HG02981 (cell line): ENCODE results near the gene POLD4.
"Not testable (repeated sequence)": the region's sequence is repeated elsewhere in the genome, so short reads cannot be mapped to it uniquely, and the experiment has no call there.

Experiments used
- ATAC-seq: cut with Tn5 transposase; IDR thresholded peaks from one replicate; pipeline ENCODE4 v1.9.1; 2021; ENCODE audit warnings: mild to moderate bottlenecking, moderate library complexity; ENCODE audit not compliant: unreplicated experiment

POLD4 gene

DNA sequence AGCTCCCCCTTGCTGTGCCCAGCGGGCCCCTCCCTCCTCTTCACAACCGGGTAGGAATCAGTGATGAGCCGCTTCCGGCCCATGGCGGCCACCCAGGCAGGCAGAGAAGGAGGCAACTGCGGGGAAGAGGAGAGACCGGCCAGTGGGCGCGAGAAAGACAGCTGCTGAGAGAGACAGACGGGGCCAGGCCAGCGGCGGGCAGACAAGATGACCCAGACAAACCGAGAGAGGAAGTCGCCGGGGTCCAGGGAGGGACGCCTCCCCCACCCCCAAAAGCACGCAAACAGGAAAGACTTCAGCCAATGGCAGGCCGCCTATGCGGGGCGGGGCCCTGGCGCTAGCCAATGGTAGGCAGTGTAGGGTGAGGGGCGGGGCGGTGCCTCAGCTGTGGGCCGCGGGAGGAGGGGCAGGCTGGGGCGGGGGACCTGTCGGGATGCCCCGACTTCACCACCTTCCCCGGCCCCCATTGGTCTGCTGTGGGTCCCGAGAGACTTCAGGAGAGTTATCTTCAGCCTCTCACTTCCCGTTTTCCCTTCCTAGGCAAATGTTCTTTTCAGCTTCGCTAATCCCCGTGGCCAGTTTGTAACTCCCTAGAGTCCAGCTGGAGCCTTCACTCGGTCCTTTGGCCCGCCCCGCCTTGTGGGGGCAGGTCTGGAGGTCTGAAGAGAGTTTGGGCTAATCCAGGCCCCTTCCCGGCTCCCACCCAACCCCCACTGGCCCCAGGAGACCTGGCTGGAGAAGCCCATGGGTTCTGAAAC is at the start of gene POLD4:
TSS of gene POLD4 (minus strand) at position 230 of the 758 bp plus-strand sequence. CDS start at position 83, 147 bp downstream.
- ATAC-seq, result peak; percentile 67

DNA sequence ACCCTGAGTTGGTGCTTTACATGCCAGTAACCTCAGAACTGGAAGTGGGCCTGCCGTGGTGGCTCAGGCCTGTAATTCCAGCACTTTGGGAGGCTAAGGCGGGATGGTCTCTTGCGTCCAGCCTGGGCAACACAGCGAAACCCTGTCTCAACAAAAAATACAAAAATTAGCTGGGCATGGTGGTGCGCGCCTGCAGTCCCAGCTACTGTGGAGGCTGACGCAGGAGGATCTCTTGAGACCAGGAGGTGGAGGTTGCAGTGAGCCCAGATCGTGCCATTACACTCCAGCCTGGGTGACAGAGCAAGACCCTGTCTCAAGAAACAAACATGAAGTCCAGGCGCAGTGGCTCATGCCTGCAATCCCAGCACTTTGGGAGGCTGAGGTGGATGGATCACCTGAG is 49.7 kb upstream of the POLD4 start:
- ATAC-seq, result not testable (repeated sequence)

DNA sequence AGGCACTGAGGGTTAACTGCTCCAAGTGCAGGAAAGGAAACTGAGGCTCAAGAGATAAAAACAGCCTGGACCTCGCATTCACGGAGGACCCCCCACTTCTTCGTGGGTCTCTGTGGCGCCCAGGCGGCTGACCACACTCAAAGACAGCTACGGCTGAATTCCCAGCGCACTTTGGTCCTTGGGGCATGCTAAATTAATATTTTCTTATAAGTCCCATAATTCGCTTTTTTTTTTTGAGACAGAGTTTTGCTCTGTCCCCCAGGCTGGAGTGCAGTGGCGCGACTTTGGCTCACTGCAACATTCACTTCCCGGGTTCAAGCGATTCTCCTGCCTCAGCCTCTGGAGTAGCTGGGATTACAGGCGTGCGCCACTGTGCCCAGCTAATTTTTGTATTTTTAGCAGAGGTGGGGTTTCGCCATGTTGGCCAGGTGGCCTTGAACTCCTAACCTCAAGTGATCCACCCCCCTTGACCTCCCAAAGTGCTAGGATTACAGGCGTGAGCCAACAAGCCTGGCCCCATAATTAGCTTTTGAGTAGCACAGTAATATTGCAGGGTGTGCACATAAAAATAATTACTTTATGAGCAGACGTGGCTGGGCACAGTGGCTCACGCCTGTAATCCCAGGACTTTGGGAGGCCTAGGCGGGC is 49.0 kb upstream of the POLD4 start:
- ATAC-seq, result not testable (repeated sequence)

DNA sequence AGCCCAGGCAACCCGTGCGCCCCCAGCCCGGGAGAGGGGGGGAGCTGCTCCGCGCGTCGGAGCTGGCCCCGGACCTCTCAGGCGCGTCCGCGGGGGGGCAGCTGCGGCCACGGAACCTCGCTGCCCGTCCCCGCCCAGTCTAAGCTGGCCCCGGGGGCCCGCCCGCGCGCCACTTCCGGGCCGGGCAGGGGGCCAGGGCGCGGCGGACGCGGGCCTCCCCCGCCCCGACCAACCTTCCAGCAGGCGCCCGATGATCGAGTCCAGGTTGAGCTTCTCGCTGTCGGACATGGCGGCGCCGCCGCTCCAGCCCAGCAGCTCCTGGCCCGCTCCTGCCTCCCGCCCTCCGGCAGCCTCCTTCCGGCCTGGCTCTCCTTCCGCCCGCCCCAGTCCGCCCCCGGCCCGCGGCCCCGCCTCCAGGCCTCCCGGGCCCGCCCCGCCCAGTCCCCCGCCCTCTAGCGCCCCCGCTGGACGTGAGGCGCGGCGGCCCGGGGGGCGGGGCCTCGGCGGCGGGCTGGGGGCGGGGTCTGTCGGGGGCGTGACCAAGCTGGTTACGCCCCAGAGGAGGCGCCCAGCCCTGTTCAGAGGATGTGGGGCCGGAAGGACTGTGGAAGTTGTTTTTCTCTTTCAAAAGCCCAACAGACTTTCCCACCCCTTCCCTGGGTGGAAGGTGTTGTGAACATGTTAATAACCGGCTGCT is 48.3 kb upstream of the POLD4 start, which contains the start of gene PPP1CA:
TSS of gene PPP1CA (minus strand) at position 364 of the 697 bp plus-strand sequence. CDS start at position 288, 76 bp downstream.
- peak; percentile 67 for ATAC-seq

DNA sequence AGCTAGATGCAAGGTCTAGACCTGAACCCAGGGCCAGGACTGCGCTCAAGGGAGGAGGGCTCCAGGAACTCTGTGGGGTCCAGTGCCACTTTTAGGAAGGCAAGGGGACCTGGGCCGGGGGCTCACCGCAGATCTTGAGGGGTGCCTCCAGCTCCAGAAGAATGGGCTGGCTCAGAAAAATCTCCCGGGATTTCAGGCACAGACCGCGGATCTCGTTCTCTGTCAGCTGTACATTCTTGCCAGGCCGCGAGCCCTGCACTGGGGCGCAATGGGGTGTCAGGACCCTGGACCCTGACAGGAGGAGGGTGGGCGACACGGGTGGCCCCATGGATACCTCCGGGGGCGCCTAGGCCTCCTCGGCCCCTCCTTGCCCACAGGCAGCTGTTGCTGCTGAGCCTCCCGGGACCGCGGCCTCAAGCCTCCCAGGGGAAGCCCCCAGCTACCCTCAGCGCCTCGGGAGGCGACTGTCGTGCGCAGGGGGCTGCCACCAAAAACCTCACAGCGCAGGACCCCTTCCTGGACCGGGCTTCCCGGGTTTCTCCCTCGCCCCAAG is 47.7 kb upstream of the POLD4 start:
- ATAC-seq, result peak; percentile 6

DNA sequence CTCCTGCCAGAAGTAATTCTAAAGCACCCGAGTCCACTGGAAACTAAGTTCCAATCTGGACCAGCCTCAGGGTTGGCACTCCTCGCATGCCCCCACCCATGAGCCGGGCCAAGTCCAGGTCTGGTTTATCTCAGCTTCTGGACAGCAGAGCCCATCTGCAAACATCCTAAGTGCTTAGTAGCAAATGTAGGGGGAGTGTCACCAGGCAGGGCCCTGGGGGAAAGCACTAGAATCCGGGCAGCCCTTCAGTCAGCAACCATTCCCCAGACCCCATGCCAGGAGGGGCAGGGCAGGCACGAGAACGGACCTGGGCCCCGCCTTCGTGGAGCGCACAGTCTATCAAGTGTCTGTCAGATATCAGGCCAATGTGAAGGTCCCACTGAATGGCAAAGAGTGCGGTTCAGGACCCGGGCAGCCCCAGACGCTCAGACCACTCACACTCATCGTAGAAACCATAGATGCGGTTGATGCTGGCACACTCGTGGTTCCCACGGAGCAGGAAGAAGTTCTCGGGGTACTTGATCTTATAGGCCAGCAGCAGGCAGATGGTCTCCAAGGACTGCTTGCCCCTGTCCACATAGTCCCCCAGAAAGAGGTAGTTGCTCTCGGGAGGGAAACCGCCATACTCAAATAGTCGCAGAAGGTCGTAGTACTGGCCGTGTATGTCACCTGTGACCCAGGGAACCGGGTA is 47.0 kb upstream of the POLD4 start:
- no peak for ATAC-seq

DNA sequence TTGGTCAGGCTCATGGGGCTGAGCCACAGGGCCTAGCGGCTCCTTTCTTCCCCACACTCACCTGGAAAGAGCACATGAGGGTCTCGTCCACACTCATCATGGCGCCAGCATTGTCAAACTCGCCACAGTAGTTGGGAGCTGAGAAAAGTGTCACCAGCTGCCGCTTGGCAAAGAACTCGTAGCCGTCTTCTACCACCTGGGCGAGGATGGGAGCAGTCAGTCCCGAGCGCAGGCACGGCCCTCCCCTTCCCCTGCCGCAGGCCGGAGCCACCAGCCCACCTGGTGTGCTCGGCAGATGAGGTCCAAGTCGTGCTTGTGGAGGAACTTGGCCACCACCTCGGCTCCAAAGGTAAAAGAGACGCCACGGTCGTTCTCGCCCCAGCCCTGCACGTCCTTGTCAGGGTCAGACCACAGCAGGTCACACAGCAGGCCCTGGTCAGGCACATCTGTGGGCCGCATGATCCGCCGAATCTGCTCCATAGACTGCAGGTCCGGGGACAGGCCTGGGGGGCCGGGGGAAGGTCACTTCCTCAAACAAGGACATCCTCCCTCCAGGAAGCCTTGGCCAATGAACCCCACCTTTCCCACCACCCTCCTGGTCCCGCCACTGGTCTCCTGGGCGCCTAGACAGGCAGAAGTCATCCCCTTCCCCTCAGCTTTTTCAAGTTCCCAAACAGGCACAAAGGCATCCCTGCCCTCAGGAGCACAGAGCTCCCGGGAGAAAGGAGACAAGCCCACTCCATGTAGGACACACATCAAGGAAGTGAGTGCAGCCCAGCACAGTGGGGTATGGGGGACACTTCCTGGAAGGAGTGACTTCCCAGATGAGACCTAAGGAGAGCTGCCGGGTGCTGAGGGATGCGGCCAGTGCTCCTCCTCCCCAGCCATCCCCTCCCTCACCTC is 45.6 kb upstream of the POLD4 start:
- no peak for ATAC-seq

DNA sequence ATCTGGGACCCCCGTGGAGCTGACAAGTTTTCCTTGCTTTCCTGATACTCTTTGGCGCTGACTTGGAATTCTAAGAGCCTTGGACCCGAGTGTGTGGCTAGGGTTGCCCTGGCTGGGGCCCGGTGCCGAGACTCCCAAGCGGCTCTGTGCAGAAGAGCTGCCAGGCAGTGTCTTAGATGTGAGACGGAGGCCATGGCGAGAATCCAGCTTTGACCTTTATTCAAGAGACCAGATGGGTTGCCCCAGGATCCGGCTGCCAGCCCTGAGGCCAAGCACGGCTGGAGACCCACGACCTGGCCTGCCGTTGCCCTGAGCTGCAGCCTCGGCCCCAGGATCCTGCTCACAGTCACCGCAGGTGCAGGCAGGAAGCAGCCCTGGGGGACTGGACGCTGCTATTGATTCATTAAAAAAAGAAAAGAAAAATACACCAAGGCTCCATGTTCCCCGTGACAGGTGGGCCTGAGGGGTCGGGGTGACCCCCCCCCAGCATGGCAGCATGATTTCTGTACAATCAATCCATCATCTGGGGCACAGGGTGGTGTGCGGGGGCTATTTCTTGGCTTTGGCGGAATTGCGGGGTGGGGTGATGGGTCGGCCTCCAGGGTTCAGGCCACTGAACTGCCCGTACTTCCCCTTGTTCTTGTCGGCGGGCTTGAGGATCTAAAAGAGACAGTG is 44.8 kb upstream of the POLD4 start:
- ATAC-seq, result no peak

DNA sequence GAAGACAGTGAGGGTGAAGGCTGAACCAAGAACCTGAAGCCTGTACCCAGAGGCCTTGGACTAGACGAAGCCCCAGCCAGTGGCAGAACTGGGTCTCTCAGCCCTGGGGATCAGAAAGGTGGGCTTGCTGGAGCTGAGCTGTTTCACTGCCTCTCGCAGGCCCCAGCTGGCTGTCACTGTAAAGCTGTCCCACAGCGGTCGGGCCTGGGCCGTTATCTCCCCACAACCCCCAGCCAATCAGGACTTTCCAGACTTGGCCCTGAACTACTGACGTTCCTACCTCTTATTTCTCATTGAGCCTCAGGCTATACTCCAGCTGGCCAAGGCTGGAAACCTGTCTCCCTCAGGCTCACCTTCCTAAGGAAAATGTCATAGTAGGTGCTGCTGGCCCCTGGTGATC is 44.2 kb upstream of the POLD4 start:
- ATAC-seq, result no peak

DNA sequence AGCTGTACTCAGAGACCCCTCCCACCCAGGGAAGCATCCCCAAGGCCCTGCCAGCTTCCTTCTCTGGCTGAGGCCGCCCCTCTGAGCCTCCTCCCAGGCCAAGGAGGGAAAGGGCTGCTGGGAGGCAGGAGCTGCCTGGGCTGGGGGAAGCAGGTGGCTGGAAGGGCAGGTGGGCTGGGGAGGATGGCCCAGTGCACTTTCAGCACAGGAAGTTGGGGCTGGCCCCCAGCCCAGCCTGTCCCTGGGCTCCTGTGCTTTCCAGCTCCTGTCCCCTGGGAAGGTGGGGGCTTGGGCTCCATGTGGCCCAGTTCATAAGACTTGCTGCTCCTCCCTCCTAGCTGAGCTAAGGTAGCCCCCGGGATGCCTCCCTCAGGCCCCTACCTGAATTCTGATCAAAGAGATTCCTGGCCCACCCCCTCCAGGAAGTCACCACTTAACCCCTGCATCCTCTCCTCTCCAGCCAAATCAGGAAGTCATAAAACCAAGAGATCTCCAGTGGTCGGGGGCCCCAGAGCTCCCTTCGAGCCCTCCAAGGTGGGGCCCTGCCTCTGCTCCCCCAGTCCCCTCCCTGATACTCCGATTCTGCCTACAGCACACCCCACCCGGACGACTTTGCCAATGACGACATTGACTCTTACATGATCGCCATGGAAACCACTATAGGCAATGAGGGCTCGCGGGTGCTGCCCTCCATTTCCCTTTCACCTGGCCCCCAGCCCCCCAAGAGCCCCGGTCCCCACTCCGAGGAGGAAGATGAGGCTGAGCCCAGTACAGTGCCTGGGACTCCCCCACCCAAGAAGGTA is 43.4 kb upstream of the POLD4 start:
- ATAC-seq, result no peak

DNA sequence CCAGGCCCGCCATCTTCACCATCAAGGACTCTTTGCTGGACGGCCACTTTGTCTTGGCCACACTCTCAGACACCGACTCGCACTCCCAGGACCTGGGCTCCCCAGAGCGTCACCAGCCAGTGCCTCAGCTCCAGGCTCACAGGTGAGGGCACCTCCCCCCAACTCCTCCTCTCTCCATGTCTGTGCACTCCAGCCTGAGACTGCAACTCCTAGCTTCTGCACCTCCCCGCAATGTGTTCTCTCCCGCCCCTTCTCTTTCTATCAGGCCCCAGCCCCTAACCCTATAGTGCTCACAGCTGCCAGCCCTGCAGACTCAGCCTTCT is 42.9 kb upstream of the POLD4 start:
- no peak for ATAC-seq

DNA sequence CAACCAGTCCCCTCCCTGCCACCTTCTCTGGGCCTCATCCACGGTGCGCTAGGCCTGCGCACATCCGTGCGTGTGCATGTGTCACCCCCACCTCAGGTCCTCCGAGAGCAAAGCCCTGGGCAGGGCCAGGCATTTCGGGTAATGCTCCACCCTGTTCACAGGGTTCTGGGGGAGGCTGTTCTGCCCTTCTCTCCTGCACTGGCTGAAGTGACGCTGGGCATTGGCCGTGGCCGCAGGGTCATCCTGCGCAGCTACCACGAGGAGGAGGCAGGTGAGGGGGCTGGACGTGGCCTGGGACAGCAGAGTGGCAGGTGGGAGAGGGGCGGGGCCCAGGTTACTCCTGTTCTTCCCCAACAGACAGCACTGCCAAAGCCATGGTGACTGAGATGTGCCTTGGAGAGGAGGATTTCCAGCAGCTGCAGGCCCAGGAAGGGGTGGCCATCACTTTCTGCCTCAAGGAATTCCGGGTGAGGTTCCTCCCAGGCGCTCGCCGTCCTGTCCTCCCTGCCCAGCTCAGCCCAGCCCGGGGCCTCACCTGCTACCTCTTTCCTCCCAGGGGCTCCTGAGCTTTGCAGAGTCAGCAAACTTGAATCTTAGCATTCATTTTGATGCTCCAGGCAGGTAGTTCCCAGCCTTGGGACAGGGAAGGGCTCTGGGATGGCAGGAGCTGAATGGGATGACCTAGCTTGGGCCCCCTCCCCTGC is 42.4 kb upstream of the POLD4 start:
- no peak for ATAC-seq

DNA sequence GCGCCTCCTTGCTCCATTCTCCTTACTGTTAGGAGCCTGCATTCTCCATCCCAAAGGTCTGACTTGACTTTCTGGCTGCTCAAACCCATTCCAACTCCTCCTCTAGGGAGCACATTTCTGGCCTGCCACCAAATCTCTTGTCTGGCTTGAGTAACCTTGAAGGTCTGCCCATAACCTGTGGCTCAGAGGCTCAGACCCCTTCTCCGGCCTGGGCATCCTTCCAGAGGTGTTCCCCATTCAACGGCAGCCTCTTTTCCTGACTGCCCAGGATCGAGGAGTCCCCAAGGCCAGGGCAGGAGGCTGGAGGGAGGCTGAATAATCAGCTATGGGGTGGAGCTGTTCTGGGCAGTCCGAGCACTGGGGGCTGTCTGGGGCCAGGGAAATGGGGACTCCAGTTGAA is 40.6 kb upstream of the POLD4 start:
- no peak for ATAC-seq

DNA sequence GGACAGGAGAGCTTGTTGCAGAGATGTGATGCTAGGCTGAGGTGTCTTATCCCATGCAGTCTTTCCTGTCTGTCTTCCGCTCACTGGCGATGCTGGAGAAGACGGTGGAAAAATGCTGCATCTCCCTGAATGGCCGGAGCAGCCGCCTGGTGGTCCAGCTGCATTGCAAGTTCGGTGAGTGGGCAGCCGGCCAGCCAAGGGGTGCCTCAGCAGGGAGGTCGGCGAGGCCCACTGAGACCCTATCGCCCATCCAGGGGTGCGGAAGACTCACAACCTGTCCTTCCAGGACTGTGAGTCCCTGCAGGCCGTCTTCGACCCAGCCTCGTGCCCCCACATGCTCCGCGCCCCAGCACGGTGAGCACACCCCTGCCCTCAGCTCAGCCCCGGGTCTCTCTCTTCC is 40.1 kb upstream of the POLD4 start:
- no peak for ATAC-seq

DNA sequence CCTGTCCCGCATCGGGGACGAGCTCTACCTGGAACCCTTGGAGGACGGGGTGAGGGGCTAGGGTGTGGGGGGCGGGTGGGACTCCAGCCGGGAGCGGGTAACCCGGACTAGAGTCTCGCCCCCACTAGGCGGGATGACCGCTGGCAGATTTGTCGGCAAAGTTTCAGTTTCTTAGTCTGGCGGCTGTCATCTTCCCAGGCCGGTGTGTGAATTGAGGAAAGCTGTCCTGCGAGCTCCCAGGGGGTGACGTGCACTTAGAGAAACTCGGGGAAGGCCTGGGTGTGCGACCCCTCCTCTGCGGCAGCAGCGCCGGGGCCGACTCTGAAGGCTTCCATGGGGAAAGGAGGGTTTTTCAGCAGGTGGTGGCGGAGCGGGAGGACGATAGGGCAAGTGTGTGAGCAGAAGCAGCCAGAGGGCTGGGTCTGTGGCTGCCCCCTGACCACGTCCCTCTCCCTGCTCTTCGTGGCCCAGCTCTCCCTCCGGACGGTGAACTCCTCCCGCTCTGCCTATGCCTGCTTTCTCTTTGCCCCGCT is 38.9 kb upstream of the POLD4 start:
- ATAC-seq, result no peak

DNA sequence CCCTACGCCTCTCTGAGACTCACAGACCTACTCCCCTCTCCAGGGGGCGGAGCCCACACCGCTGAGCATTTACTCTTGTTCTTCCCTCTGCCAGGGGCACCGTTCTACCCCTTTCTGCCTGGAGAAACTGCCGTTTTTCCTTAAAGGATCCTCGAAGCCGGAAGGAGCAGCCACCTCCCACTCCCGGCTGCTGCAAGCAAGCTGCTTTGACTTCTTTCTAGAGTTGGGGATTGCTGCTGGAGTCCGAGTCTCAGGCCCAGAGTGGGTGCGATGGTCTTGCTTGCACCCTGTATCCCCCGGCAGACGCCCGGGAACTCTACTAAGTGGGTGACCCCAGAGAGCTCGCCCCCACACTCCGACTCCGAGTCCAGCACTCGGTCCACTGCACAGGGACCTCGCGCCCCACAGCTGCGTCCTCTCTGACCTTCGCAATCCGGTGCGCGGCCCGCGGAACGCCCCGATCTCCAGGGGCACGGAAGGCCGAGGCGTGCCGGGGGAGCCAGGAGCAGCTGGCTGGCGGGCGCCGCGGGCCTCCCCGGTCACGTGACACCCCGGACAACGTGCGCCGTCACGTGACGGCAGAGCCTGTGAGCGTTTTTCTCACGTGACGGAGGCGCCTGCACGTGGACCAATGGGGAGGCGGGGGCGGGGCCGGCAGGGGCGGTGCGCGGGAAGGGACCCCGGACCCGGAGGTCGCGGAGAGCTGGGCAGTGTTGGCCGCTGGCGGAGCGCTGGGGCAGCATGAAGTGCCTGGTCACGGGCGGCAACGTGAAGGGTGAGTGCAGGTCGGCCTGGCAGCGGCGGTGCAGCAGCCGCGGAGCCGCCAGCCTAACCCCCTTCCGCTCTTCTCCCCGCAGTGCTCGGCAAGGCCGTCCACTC is 38.2 kb upstream of the POLD4 start, which contains the start of gene RAD9A:
TSS of gene RAD9A (plus strand) at position 683 of the 879 bp plus-strand sequence. CDS start at position 742, 59 bp downstream.
- ATAC-seq, result peak; percentile 44

DNA sequence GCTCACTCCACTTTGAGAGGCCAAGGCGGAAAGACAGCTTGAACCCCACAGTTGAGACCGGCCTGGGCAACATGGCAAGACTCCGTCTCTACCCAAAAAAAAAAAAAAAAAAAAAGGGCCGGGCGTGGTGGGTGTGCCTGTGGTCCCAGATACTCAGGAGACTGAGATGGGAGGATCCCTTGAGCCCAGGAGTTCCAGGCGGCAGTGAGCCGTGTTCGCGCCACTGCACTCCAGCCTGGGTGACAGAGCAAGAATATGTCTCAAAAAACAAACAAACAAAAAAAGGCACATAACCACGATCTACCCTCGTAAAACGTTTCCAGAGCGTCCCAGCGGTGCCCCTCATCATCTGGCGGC is 37.6 kb upstream of the POLD4 start:
- no peak for ATAC-seq
